Psoas muscle (tissue), 8 donors: ENCODE measurements around the gene CUX1. TPM values are rescaled to one million over a fixed set of nuclear protein-coding genes. Genes with fewer than 3 reads are reported as not detected.

Source experiments
- ATAC-seq, 4 donors: fragments of 200-7000 bp; cut with Tn5 transposase; one replicate each; pipeline ENCODE4 v1.9.1; 2020; ENCODE audit warnings: moderate library complexity in 3 of 4, mild to moderate bottlenecking in 2 of 4
- DNase-seq, 2 donors: peaks; one replicate each; pipeline ENCODE4 v3.0.0-alpha.2; 2020
- H3K27ac ChIP-seq: fragments of 200-600 bp; one replicate; pipeline ENCODE4 v1.8.0; 2022
- H3K27me3 ChIP-seq, 3 donors: fragments of 200-600 bp in 1 of 3; one replicate each; pipeline versions ENCODE4 v1.6.1 to v1.8.0; 2013 to 2022; ENCODE audit warnings: low read length in 2 of 3, mild to moderate bottlenecking in 2 of 3, moderate library complexity in 1 of 3; ENCODE audit not compliant: insufficient read depth in 3 of 3
- H3K36me3 ChIP-seq, 2 donors: fragments of 200-600 bp in 1 of 2; one replicate each; pipeline versions ENCODE4 v1.6.1 to v1.8.0; 2013 to 2022; ENCODE audit warnings: low read depth in 1 of 2, mild to moderate bottlenecking in 1 of 2, moderate library complexity in 1 of 2; ENCODE audit not compliant: insufficient read depth in 1 of 2
- H3K4me1 ChIP-seq: fragments of 200-600 bp; one replicate; pipeline ENCODE4 v1.8.0; 2022
- H3K4me3 ChIP-seq: fragments of 200-600 bp; one replicate; pipeline ENCODE4 v1.8.0; 2022; ENCODE audit warnings: mild to moderate bottlenecking
- H3K9me3 ChIP-seq: fragments of 200-600 bp; one replicate; pipeline ENCODE4 v1.8.0; 2022
- CTCF ChIP-seq: fragments of 200-600 bp; IDR thresholded peaks from one replicate; pipeline ENCODE4 v1.8.0; 2022; ENCODE audit warnings: antibody characterized with exemption
- WGBS, 3 donors: extraction: QIAGEN DNeasy Blood & Tissue Kit; methylation state at CpG; one replicate each; pipeline versions ENCODE4 v1.1.6 to v1.1.7; 2013; 5-methylcytosine and 5-hydroxymethylcytosine counted together
- intact Hi-C, 2 donors: fragments of 100-400 bp; cut with DNase I; formaldehyde crosslinking; loops; one replicate each; pipeline versions ENCODE4 v1.11.0 to v1.14.2; 2022
- polyA plus RNA-seq, 3 donors: library from polyadenylated mRNA; stranded (reverse); fragments of 200-250 nt; gene quantifications; one replicate each; pipeline ENCODE4 v1.2.3, GENCODE V29; 2013
- total RNA-seq, 4 donors: library from RNA; stranded (reverse); fragmentation: NEBNext Ultra II Directional in 2 of 4; extraction: Animal tissue kit (Norgen Biotek cat#: 25700) in 2 of 4; gene quantifications; one replicate each; pipeline versions ENCODE4 v1.2.1 to v1.2.4, GENCODE V29; 2021 to 2023
- donor health status: healthy with polysubstance abuse.
- donor health status: DM: no; HTN: no; CAD: no; lungs with moderate emphysema.
- donor health status: Bipolar disorder and iron deficiency.
- donor health status: healthy.
- donor health status: DM: yes; HTN: yes; CAD: no.
- donor health status: DM: no; HTN: no; CAD: no.
- donor health status: DM: no; HTN: no; CAD: no.
- donor health status: DM: yes; HTN: yes; CAD: no.

The CUX1 gene
- total and polyA plus RNA-seq, 7 donors, result 12.5 to 95.6 (median 72.4) TPM

GRCh38 chr7:101854084-101854865 lies 36.8 kb downstream of the CUX1 start:
- ATAC-seq (no peak), DNase-seq (no peak)
- H3K4me3 ChIP-seq, result no peak overlapping the region
- TF ChIP-seq CTCF, result no peak
- no peak overlapping the region for H3K27ac ChIP-seq
- 95 to 97% (median 95%) methylated on average over 10 of the region's 10 CpGs for WGBS, 3 donors
- H3K9me3 ChIP-seq, result no peaks in the 10 kb centered on the region
- H3K4me1 ChIP-seq, result peaks cover 39% of the 10 kb centered on the region
- no peaks in the 10 kb centered on the region for H3K27me3 ChIP-seq
- intact Hi-C loops, result no loop called here
- no peaks in the 10 kb centered on the region for H3K36me3 ChIP-seq

GRCh38 chr7:101856473-101857357 lies 39.3 kb downstream of the CUX1 start:
- no peaks in the 10 kb centered on the region for H3K9me3 ChIP-seq
- WGBS, 3 donors, result 8 to 16% (median 8%) methylated on average over 33 of the region's 33 CpGs
- no peaks in the 10 kb centered on the region for H3K36me3 ChIP-seq
- ATAC-seq (peak; percentile 90 to 95 (median 92)), DNase-seq (peak; percentile 87 to 95)
- H3K27me3 ChIP-seq, result no peaks in the 10 kb centered on the region
- peaks cover 60% of the 10 kb centered on the region for H3K4me1 ChIP-seq
- intact Hi-C loops, result loop anchor here (1.0 to 5.0 kb wide), 2 partner anchors 33 to 39 kb away; partner anchors contain the start of gene CUX1 (in 1 of the 2)
- peak overlapping the region; percentile 79 for H3K27ac ChIP-seq
- H3K4me3 ChIP-seq, result peak overlapping the region; percentile 48
- TF ChIP-seq CTCF, result peak; percentile 48

- peaks cover 66% of the 10 kb centered on the region for H3K4me1 ChIP-seq
- no peaks in the 10 kb centered on the region for H3K9me3 ChIP-seq
- 51 to 74% (median 53%) methylated on average over 11 of the region's 11 CpGs for WGBS, 3 donors
- H3K27me3 ChIP-seq, result no peaks in the 10 kb centered on the region
- no peaks in the 10 kb centered on the region for H3K36me3 ChIP-seq
- H3K4me3 ChIP-seq, result peak overlapping the region; percentile 48
- intact Hi-C loops, result loop anchor here (1.0 to 5.0 kb wide), 2 partner anchors 34 to 40 kb away; partner anchors contain the start of gene CUX1 (in 1 of the 2)
- ATAC-seq (no peak), DNase-seq (no peak)
- H3K27ac ChIP-seq, result peak overlapping the region; percentile 79
- TF ChIP-seq CTCF, result no peak
These were observed 40.0 kb downstream of the CUX1 start for GRCh38 chr7:101857358-101857811.

GRCh38 chr7:101858437-101859385 lies 41.3 kb downstream of the CUX1 start:
- intact Hi-C loops, result loop anchor here (2.0 to 5.0 kb wide), 2 partner anchors 22 to 41 kb away; partner anchors contain the start of gene CUX1 (in 1 of the 2)
- TF ChIP-seq CTCF, result no peak
- H3K27ac ChIP-seq, result peak overlapping the region; percentile 79

More at GRCh38 chr7:101858437-101859385, 41.3 kb downstream of the CUX1 start:
- no peaks in the 10 kb centered on the region for H3K36me3 ChIP-seq
- WGBS, 3 donors, result 73 to 82% (median 74%) methylated on average over 20 of the region's 20 CpGs
- DNase-seq (no peak), ATAC-seq (no peak)
- H3K4me1 ChIP-seq, result peaks cover 74% of the 10 kb centered on the region
- H3K27me3 ChIP-seq, result no peaks in the 10 kb centered on the region
- H3K4me3 ChIP-seq, result no peak overlapping the region
- H3K9me3 ChIP-seq, result no peaks in the 10 kb centered on the region
